ELR (cell line): ENCODE results near the gene MSI2.
"Not testable (repeated sequence)": the region's sequence is repeated elsewhere in the genome, so short reads cannot be mapped to it uniquely, and the experiment has no call there.

Experiments
- DNase-seq: peaks from one replicate; pipeline ENCODE4 v3.0.0-alpha.2; 2015; ENCODE audit warnings: low read depth

The MSI2 gene

GRCh38 chr17:57621791-57622190 lies 365.5 kb downstream of the MSI2 start:
- not testable (repeated sequence) for DNase-seq

- no peak for DNase-seq
Observed at GRCh38 chr17:57622306-57622682, 366.0 kb downstream of the MSI2 start.

GRCh38 chr17:57622683-57623433 lies 366.5 kb downstream of the MSI2 start:
- DNase-seq: peak; percentile 95

- no peak for DNase-seq
Observed at GRCh38 chr17:57623620-57624019, 367.3 kb downstream of the MSI2 start.

- DNase-seq: no peak
Observed at GRCh38 chr17:57624386-57624785, 368.1 kb downstream of the MSI2 start.

GRCh38 chr17:57625511-57625910 lies 369.2 kb downstream of the MSI2 start:
- DNase-seq: no peak

- DNase-seq: no peak
Observed at GRCh38 chr17:57625957-57626356, 369.6 kb downstream of the MSI2 start.

GRCh38 chr17:57626520-57627210 lies 370.3 kb downstream of the MSI2 start:
- no peak for DNase-seq

GRCh38 chr17:57627591-57627990 lies 371.3 kb downstream of the MSI2 start:
- DNase-seq: no peak

GRCh38 chr17:57628421-57628820 lies 372.1 kb downstream of the MSI2 start:
- no peak for DNase-seq

GRCh38 chr17:57629470-57629869 lies 373.1 kb downstream of the MSI2 start:
- peak; percentile 18 for DNase-seq

- no peak for DNase-seq
Observed at GRCh38 chr17:57629886-57630285, 373.6 kb downstream of the MSI2 start.

GRCh38 chr17:57630736-57631135 lies 374.4 kb downstream of the MSI2 start:
- no peak for DNase-seq

GRCh38 chr17:57631871-57632270 lies 375.5 kb downstream of the MSI2 start:
- no peak for DNase-seq

- DNase-seq: no peak
Observed at GRCh38 chr17:57632294-57632693, 376.0 kb downstream of the MSI2 start.

GRCh38 chr17:57633236-57633635 lies 376.9 kb downstream of the MSI2 start:
- DNase-seq: no peak

GRCh38 chr17:57634713-57635465 lies 378.6 kb downstream of the MSI2 start:
- DNase-seq: peak; percentile 78

GRCh38 chr17:57636274-57636673 lies 380.0 kb downstream of the MSI2 start:
- no peak for DNase-seq

- DNase-seq: peak; percentile 79
Observed at GRCh38 chr17:57636985-57637665, 380.8 kb downstream of the MSI2 start.

- DNase-seq: no peak
Observed at GRCh38 chr17:57637666-57638010, 381.3 kb downstream of the MSI2 start.

- DNase-seq: no peak
Observed at GRCh38 chr17:57638284-57638683, 382.0 kb downstream of the MSI2 start.

- DNase-seq: no peak
Observed at GRCh38 chr17:57639381-57639780, 383.1 kb downstream of the MSI2 start.
